DMS53 treated with DMSO at 0.1 percent for 48 hours (cell line): Measurements from ENCODE around the gene C1orf35.
"Not testable (repeated sequence)": the region's sequence is repeated elsewhere in the genome, so short reads cannot be mapped to it uniquely, and the experiment has no call there.

Source experiments
- DNase-seq: peaks from one replicate; lab custom pipeline; 2025; ENCODE audit not compliant: unreplicated experiment; lab: John Stamatoyannopoulos, UW

C1orf35 gene

DNA sequence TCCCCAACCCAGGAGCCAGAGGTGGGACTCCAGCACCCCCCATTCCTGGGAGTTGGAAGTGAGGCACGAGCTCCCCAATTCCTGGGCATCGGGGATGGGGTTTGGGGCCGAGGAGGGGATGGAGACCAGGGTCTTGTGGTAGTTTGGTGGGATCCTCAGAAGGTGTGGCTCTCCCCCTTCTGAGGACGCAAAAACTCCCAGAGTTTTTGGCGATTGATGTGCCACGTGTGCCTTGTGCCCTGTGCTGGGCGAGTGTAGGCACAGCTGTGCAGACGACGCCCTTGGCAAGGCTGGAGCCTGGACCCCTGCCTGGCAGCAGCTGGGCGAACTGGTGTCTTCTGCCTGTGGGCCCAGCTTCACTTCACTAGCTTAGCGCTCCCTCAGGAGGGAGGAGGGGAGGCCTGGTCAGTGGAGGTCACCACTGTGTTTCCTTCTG is 39.6 kb upstream of the C1orf35 start:
- no peak for DNase-seq

DNA sequence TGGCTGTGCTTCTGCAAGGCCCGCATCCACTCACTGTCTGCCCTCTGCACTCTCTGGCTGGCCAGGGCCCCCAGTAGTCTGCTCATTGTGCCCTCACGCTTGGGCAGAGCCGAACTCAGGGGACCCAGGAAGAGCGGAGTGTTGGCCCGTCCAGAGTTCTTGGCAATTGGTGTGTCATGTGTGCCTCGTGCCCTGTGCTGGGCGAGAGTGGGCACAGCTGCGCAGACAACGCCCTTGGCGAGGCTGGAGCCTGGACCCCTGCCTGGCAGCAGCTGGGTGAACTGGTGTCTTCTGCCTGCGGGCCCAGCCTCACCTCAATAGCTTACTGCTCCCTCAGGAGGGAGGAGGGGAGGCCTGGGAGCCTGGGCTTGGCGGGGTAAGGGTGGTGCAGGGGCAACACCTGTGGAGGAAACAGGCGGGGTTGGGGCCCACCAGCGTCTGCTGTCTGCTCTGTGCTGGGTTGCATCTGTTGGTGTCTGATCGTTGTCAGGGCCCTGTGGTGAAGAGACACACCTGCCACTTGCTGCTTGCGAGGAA is 39.1 kb upstream of the C1orf35 start:
- DNase-seq: no peak

DNA sequence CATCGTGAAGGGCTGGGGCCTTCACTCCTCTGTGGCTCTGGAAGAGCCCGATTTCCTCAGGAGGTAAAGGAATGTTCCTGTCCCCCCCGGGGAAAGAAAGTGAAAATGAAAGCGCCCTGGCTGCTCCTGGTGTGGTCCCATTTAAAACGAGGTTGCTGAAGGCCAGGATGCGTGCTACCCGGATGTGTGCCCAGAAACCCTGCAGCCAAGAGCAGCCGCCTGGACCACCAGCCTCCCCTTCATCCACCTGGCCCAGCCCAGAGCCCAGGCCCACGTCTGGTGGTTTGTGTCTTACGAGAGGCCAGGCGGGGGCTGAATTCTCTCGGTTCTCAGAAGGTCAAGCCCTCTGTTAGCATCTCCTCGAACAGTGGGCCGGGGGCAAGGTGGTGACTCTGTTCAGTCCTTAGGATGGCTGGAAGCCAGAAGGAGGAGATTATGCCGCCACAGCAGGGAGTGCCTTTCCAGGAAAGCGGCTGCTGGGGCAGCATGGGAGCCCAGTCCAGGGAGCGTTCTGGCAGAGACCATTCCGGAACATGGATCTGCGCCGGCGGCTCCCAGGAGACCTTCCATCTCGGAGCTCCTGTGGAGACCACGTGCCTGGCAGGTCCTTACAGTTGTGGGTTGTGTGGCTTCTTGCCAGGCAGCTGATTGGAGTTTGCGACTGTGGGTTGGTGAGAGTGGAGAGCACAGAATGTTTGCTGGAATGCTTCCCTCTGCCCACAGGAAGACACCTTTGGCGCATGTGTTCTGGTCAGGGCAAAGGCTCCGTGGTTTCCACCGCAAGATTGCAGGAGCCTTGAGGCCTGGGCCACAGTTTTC is 38.3 kb upstream of the C1orf35 start:
- no peak for DNase-seq

DNA sequence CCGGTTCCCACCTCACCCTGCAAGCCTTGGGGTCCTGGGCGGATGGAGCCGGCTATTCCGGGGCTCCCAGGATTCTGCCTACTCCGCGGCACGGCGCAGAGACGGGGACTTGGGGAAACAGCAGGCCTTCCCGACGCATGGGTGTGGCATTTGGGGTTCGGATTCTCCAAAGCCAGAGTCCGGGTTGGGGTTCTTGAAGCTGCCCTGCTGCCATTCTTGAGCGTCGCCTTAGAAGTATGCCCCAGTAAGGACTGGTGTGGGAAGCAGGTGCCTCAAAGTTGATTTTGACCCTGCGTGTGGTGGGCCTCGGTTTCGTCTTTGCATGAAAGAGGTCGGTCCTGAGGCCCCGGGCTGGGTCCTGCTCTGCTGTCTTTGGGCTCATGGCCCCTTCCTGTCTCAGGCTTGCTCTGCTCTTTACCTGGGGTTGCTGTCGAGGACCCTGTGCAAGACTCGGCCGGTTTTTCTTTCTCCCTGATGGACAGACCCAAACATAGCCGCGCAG is 37.6 kb upstream of the C1orf35 start:
- DNase-seq: no peak

- peak; percentile 99 for DNase-seq
Measured at GRCh38 chr1:228139931-228140723, 37.0 kb upstream of the C1orf35 start, which contains the start of gene GUK1. Gene GUK1 (plus strand): TSS chr1:228140279. CDS start chr1:228140303, 24 bp downstream.

DNA sequence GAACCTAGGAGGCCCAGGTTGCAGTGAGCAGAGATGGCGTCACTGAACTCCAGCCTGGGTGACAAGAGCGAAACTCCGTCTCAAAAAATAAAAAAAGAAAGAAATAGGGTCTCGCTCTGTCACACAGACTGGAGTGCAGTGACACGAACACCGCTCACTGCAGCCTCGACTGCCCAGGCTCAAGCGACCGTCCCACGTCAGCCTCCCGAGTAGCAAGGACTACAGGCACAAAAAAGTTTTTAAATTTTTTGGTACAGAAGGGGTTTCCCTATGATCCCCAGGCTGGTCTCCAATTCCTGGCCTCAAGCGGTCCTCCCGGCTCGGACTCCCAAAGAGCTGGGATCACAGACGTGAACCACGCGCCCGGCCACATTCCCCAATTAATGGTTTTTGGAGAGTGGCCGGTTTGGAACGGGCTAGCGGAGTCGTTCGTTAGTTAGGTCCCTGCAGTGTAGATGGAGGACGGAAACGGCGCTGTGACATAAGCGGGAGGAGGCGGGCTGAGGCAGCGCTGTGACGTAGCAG is 36.3 kb upstream of the C1orf35 start:
- no peak for DNase-seq

GRCh38 chr1:228136901-228137300 is 33.8 kb upstream of the C1orf35 start:
- DNase-seq: no peak

DNA sequence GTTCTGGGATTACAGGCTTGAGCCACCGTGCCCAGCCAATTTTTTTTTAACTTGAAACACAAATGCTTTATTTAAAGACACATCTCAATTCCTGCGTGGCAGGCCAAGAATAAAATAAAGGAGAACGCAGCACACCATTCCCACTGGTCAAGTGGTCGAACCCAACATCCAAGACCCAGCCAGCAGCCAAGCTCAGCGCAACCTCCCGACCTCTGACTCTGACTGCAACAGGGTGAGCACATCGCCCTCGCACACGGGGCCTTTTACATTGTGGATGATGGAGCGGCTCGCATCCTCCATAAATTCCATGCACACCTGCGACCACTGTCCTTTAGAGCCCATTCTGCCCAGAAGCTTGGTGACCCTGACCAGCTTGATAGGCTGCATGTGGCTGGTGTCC is 31.5 kb upstream of the C1orf35 start:
- no peak for DNase-seq

DNA sequence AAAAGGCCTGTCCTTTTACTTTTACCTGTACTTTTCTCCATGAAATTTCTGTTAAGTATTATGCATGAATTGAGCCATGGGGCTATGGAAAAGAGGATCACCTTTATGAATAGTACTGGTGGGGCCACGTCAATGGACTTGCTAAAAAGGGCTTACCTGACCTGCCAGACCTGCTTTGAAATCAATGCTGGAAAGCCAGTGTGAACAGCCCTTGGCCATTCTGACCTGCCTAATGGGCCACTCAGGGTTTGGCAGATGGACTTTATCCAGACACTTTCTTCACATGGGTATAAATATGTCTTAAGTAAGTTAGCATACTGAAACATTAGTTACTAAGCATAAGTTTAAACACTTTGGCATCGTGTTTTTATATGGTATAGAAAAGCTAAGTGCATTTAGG is 28.6 kb upstream of the C1orf35 start:
- DNase-seq: no peak

- no peak for DNase-seq
Measured at GRCh38 chr1:228125185-228125584, 22.1 kb upstream of the C1orf35 start.

- DNase-seq: no peak
Measured at GRCh38 chr1:228123505-228123904, 20.4 kb upstream of the C1orf35 start.

- DNase-seq: no peak
Measured at GRCh38 chr1:228122921-228123441, 19.9 kb upstream of the C1orf35 start.

GRCh38 chr1:228120857-228121489 is 17.8 kb upstream of the C1orf35 start:
- no peak for DNase-seq

GRCh38 chr1:228120351-228120750 is 17.2 kb upstream of the C1orf35 start:
- no peak for DNase-seq

DNA sequence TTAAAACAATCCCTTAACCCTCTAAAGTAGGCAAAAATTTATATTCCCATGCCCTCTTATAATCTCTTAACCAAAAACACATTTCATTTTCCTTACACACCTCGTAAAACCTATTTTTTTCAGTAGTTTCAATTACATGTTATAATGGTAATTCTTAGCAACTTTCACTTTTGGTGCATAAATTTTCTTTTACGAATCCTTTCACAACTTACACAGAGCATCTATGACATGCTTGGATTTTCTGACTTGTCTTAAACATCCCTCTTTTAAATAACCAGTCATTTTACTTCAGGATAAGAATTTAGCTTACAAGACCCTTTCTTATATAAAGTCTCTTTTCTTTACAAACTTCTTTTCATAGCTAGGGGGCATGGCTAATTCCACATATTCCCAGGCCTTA is 14.9 kb upstream of the C1orf35 start:
- no peak for DNase-seq

DNA sequence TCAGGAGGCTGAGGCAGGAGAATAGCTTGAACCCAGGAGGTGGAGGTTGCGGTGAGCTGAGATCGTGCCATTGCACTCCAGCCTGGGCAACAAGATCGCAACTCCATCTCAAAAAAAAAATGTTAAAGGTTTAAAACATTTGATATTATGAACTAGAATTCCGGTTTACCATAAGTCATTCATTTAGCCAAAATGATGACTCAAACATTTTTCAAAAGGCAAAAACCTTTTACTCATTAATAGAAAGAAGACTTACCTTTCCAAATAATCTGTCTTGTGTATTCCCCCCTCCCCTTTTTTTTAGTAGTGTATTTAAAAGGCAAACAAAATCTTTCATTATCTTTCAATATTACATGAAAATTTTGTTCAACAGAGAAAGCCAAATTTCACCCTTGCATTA is 14.2 kb upstream of the C1orf35 start:
- no peak for DNase-seq

GRCh38 chr1:228114827-228115226 is 11.7 kb upstream of the C1orf35 start:
- DNase-seq: no peak

GRCh38 chr1:228112617-228113016 is 9.5 kb upstream of the C1orf35 start:
- DNase-seq: no peak

DNA sequence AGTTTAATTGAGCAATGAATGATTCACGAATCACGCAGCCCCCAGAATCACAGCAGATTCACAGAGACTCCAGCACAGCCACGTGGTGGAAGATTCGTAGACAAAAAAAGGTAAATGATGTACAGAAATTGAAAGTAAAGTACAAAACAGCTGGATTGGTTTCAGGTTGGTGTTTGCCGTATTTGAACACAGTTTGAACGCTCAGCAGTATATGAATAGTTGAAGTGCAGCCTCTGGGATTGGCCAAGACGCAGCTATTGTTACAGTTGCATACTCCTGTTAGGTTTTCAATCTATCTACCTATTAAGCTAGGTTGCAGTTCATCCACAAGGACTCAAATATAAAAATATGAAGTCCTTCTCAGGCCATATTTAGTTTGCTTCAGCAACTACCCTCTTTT is 9.0 kb upstream of the C1orf35 start:
- no peak for DNase-seq

DNA sequence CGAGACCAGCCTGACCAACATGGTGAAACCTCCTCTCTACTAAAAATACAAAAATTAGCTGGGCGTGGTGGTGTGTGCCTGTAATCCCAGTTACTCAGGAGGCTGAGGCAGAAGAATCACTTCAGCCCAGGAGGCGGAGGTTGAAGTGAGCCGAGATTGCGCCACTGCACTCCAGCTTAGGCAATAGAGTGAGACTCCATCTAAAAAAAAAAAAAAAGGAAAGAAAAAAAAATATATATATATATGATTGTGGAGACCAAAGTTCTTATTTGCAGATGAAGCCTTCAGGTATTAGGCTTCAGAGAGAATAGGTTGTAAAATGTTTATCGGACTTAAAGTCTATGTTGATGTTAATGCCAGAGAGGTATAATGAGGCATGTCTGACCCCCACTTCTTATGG is 8.2 kb upstream of the C1orf35 start:
- not testable (repeated sequence) for DNase-seq

DNA sequence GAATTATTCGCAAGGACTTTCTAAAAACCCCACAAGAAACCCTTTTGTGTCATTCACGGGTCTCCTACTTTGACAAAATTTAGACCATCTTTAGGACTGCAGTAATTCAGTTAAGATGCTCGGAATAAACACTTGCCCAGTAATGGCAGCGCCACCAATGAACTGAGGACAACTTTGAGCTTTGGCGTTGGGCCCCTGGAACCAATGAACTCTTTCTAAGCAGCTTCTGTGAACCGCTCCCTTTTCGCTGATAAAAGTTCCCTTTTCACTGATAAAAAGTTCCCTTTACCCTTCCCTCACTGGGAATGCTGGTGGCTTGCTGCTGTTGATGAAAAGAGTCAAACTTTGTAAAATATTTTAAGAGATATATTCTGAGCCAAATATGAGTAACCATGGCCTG is 7.4 kb upstream of the C1orf35 start:
- no peak for DNase-seq
